DND-41 (cell line): Measurements from ENCODE around the gene MAN2A1.

ENCODE experiments used
- CTCF ChIP-seq: IDR thresholded peaks from 2 replicates; pipeline ENCODE4 v1.5.1; 2012; ENCODE audit warnings: borderline replicate concordance, low read length, moderate library complexity, mild to moderate bottlenecking; ENCODE audit not compliant: poor library complexity, severe bottlenecking; ENCODE audit errors: extremely low read depth
- EZH2 ChIP-seq: IDR thresholded peaks from 3 replicates; pipeline ENCODE4 v1.6.1; 2012; ENCODE audit warnings: borderline replicate concordance, low read depth, mild to moderate bottlenecking, moderate library complexity, low read length, inconsistent platforms; ENCODE audit not compliant: severe bottlenecking

- TF ChIP-seq CTCF (no peak), EZH2 (no peak)
Observed at GRCh38 chr5:109697339-109697738, 7.6 kb downstream of the MAN2A1 start.
